Measurements from ENCODE around the gene TUFT1.
A peak's percentile ranks its signal among the peaks of the same experiment; 100 is the strongest.

The TUFT1 gene

DNA sequence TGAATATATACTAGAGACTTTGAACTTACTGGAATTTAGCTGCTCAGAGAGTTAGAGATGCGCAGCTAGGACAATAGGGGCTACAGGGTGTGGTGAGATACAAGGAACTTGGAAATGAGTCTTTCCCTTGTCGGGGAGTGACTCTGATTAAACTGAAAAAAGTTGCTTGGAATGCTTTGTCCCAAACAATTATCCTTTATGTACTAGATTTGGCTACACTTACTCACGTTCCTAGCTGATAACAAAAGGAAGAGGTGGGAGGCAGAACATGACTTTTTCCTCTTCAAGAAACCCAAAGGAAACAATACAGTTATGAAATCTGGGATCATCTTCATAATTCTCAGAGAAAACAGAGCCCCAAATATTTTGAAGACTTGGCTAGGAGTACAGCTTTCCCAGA is 35.9 kb upstream of the TUFT1 start:
- Mint-ChIP-seq H3K27ac (ENCODE audit: low read depth) (no peak overlapping the region), H3K9me3 (no peaks in the 10 kb centered on the region), H3K4me3 (no peak overlapping the region), H3K36me3 (ENCODE audit: insufficient read depth) (no peaks in the 10 kb centered on the region), H3K27me3 (no peaks in the 10 kb centered on the region), H3K4me1 (no peaks in the 10 kb centered on the region)
- ATAC-seq (replicated peaks; ENCODE audit: extremely low read depth, poor library complexity, severe bottlenecking) (no peak), DNase-seq (ENCODE audit: low spot score in 2 of 2) (no peak)

DNA sequence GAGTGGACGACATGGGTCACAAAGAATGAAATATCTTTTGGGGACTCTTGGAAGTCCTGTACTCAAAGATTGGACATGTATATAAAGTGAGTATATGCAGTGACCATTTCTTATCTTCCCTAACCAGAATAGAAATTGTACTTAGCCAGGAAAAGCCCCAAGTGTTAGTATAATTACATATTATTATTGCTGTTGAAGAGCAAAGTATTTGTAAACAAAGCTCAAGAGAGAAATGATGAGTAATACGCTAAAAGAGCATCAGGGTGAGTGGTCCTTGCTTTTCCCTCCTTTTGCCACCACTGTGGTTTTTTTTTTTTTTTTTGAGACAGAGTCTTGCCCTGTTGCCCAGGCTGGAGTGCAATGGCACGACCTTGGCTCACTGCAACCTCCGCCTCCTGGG is 35.4 kb upstream of the TUFT1 start:
- H3K27ac Mint-ChIP-seq (ENCODE audit: low read depth): no peak overlapping the region
- no peaks in the 10 kb centered on the region for H3K9me3 Mint-ChIP-seq
- H3K36me3 Mint-ChIP-seq (ENCODE audit: insufficient read depth): no peaks in the 10 kb centered on the region
- DNase-seq (ENCODE audit: low spot score in 2 of 2): no peak
- no peak for ATAC-seq (replicated peaks; ENCODE audit: extremely low read depth, poor library complexity, severe bottlenecking)
- no peak overlapping the region for H3K4me3 Mint-ChIP-seq
- H3K4me1 Mint-ChIP-seq: no peaks in the 10 kb centered on the region
- no peaks in the 10 kb centered on the region for H3K27me3 Mint-ChIP-seq

- no peak for DNase-seq (ENCODE audit: low spot score in 2 of 2)
- Mint-ChIP-seq H3K9me3 (no peaks in the 10 kb centered on the region), H3K27ac (ENCODE audit: low read depth) (no peak overlapping the region), H3K27me3 (no peaks in the 10 kb centered on the region), H3K4me3 (no peak overlapping the region), H3K4me1 (peaks cover 14% of the 10 kb centered on the region), H3K36me3 (ENCODE audit: insufficient read depth) (peaks cover 3% of the 10 kb centered on the region)
- ATAC-seq (replicated peaks; ENCODE audit: extremely low read depth, poor library complexity, severe bottlenecking): no peak
Observed at GRCh38 chr1:151508833-151509232, 31.3 kb upstream of the TUFT1 start.

GRCh38 chr1:151509350-151510019 is 30.6 kb upstream of the TUFT1 start:
- ATAC-seq (replicated peaks; ENCODE audit: extremely low read depth, poor library complexity, severe bottlenecking) (no peak), DNase-seq (ENCODE audit: low spot score in 2 of 2) (no peak)
- no peak overlapping the region for H3K4me3 Mint-ChIP-seq
- H3K36me3 Mint-ChIP-seq (ENCODE audit: insufficient read depth): peaks cover 3% of the 10 kb centered on the region
- no peaks in the 10 kb centered on the region for H3K27me3 Mint-ChIP-seq
- no peak overlapping the region for H3K27ac Mint-ChIP-seq (ENCODE audit: low read depth)
- H3K9me3 Mint-ChIP-seq: no peaks in the 10 kb centered on the region
- H3K4me1 Mint-ChIP-seq: peaks cover 16% of the 10 kb centered on the region

- H3K4me1 Mint-ChIP-seq: peaks cover 16% of the 10 kb centered on the region
- no peak for ATAC-seq (replicated peaks; ENCODE audit: extremely low read depth, poor library complexity, severe bottlenecking)
- peak overlapping the region; percentile 96 for H3K4me3 Mint-ChIP-seq
- no peak overlapping the region for H3K27ac Mint-ChIP-seq (ENCODE audit: low read depth)
- H3K9me3 Mint-ChIP-seq: no peaks in the 10 kb centered on the region
- H3K36me3 Mint-ChIP-seq (ENCODE audit: insufficient read depth): peaks cover 3% of the 10 kb centered on the region
- DNase-seq (ENCODE audit: low spot score in 2 of 2): no peak
- no peaks in the 10 kb centered on the region for H3K27me3 Mint-ChIP-seq
Observed at GRCh38 chr1:151510020-151510405, 30.1 kb upstream of the TUFT1 start.

GRCh38 chr1:151510614-151510956 is 29.5 kb upstream of the TUFT1 start:
- ATAC-seq (replicated peaks; ENCODE audit: extremely low read depth, poor library complexity, severe bottlenecking): peak; percentile 21
- DNase-seq (ENCODE audit: low spot score in 2 of 2): no peak
- no peaks in the 10 kb centered on the region for H3K27me3 Mint-ChIP-seq
- peaks cover 16% of the 10 kb centered on the region for H3K4me1 Mint-ChIP-seq
- no peaks in the 10 kb centered on the region for H3K9me3 Mint-ChIP-seq
- H3K4me3 Mint-ChIP-seq: peak overlapping the region; percentile 96
- H3K36me3 Mint-ChIP-seq (ENCODE audit: insufficient read depth): peaks cover 3% of the 10 kb centered on the region
- peak overlapping the region; percentile 82 for H3K27ac Mint-ChIP-seq (ENCODE audit: low read depth)

GRCh38 chr1:151510957-151511635 is 29.0 kb upstream of the TUFT1 start, which contains the start of gene CGN:
TSS of gene CGN (plus strand) at chr1:151511387. CDS start at chr1:151518520, 7,133 bp downstream.
- ATAC-seq (replicated peaks; ENCODE audit: extremely low read depth, poor library complexity, severe bottlenecking) (peak; percentile 91), DNase-seq (ENCODE audit: low spot score in 2 of 2) (peak; percentile 59 to 66)
- H3K27me3 Mint-ChIP-seq: no peaks in the 10 kb centered on the region
- H3K27ac Mint-ChIP-seq (ENCODE audit: low read depth): peak within 1 kb of the TSS; percentile 82
- H3K4me1 Mint-ChIP-seq: peaks cover 16% of the 10 kb centered on the region
- peaks cover 3% of the 10 kb centered on the region for H3K36me3 Mint-ChIP-seq (ENCODE audit: insufficient read depth)
- H3K4me3 Mint-ChIP-seq: peak within 1 kb of the TSS; percentile 96
- no peaks in the 10 kb centered on the region for H3K9me3 Mint-ChIP-seq

DNA sequence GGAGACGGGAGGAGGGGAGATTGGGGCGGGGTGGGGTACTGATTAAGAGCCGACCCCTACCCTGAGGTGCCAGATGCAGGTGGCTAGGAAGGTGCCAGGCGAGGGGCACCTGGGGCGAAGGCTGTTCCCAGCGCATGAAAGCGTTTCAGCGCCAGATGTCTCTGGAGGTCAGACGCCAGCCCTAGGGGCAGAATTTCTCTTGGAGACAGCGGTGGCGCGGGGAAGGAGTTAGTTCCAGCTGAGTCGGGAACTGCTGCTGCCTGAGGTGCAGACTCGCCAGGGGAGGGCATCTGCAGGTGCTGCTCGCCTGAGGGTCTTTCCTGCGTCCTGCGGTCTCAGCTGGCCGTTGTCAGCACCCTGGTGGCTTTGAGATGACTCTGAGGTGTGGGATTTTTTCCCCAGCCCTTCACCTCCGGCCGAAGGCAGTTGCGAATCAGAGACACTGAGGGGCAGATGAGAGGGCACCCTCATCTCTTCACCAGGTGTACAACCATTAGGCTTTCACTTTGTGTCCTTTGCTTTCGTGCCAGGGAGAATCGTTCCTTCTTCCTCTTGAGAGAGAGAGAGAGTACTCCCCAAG is 28.4 kb upstream of the TUFT1 start:
- Mint-ChIP-seq H3K9me3 (no peaks in the 10 kb centered on the region), H3K27ac (ENCODE audit: low read depth) (no peak overlapping the region), H3K27me3 (no peaks in the 10 kb centered on the region), H3K4me1 (peaks cover 16% of the 10 kb centered on the region), H3K4me3 (peak overlapping the region; percentile 96), H3K36me3 (ENCODE audit: insufficient read depth) (peaks cover 3% of the 10 kb centered on the region)
- ATAC-seq (replicated peaks; ENCODE audit: extremely low read depth, poor library complexity, severe bottlenecking) (peak; percentile 33), DNase-seq (ENCODE audit: low spot score in 2 of 2) (no peak)

- Mint-ChIP-seq H3K4me3 (peak overlapping the region; percentile 96), H3K27me3 (no peaks in the 10 kb centered on the region), H3K27ac (ENCODE audit: low read depth) (no peak overlapping the region), H3K4me1 (peaks cover 16% of the 10 kb centered on the region), H3K9me3 (no peaks in the 10 kb centered on the region), H3K36me3 (ENCODE audit: insufficient read depth) (peaks cover 3% of the 10 kb centered on the region)
- ATAC-seq (replicated peaks; ENCODE audit: extremely low read depth, poor library complexity, severe bottlenecking) (no peak), DNase-seq (ENCODE audit: low spot score in 2 of 2) (no peak)
Observed at GRCh38 chr1:151512326-151512725, 27.8 kb upstream of the TUFT1 start.

DNA sequence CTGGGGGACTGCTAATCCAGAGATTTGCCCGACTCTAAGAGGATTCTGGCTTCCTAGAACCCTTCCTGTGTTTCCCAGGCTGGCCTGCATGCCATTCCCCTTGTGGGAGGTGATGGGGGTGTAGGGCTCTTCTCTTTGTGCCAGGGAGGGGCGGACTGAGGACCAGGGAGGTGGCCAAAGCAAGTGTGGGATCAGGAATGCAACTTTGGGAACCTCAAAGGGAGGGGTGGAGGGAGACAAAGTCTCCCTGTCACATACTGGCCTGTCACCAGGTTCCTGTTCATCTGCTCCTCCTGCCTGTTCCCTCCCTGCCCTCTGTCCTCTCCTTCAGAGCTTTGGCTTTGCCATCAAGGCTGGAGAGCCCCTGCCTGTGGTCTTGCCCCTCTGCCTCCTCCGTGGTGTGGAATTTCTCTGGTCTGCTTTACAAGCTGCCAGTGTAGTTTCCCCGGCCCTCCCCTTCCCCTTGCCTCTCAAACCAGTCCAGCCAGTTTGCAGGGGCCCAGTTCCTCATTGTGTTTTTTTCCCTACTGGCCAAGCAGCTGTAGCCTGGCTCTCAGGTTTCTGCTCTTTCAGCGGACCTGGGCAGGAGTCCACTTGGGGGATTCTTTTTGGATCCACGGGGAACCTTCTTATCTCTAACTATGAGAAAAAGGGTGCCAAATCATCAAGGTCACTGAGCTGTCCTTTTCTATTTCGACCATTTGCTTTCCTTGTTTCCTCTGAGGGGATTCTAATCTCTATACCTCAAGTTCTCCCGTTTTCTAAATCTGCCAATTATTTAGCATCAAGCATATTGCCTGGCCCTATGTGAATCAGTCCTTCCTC is 27.1 kb upstream of the TUFT1 start:
- no peaks in the 10 kb centered on the region for H3K27me3 Mint-ChIP-seq
- H3K4me3 Mint-ChIP-seq: peak overlapping the region; percentile 7
- peaks cover 16% of the 10 kb centered on the region for H3K4me1 Mint-ChIP-seq
- DNase-seq (ENCODE audit: low spot score in 2 of 2): no peak
- no peaks in the 10 kb centered on the region for H3K9me3 Mint-ChIP-seq
- peaks cover 3% of the 10 kb centered on the region for H3K36me3 Mint-ChIP-seq (ENCODE audit: insufficient read depth)
- ATAC-seq (replicated peaks; ENCODE audit: extremely low read depth, poor library complexity, severe bottlenecking): no peak
- H3K27ac Mint-ChIP-seq (ENCODE audit: low read depth): no peak overlapping the region

- ATAC-seq (replicated peaks; ENCODE audit: extremely low read depth, poor library complexity, severe bottlenecking): no peak
- Mint-ChIP-seq H3K9me3 (no peaks in the 10 kb centered on the region), H3K27me3 (no peaks in the 10 kb centered on the region), H3K4me1 (peaks cover 16% of the 10 kb centered on the region), H3K36me3 (ENCODE audit: insufficient read depth) (peaks cover 3% of the 10 kb centered on the region), H3K27ac (ENCODE audit: low read depth) (no peak overlapping the region), H3K4me3 (peak overlapping the region; percentile 7)
- DNase-seq (ENCODE audit: low spot score in 2 of 2): no peak
Observed at GRCh38 chr1:151513626-151514121, 26.4 kb upstream of the TUFT1 start.

GRCh38 chr1:151514366-151514765 is 25.7 kb upstream of the TUFT1 start:
- ATAC-seq (replicated peaks; ENCODE audit: extremely low read depth, poor library complexity, severe bottlenecking): no peak
- peaks cover 3% of the 10 kb centered on the region for H3K36me3 Mint-ChIP-seq (ENCODE audit: insufficient read depth)
- peaks cover 16% of the 10 kb centered on the region for H3K4me1 Mint-ChIP-seq
- no peak overlapping the region for H3K27ac Mint-ChIP-seq (ENCODE audit: low read depth)
- no peaks in the 10 kb centered on the region for H3K9me3 Mint-ChIP-seq
- H3K27me3 Mint-ChIP-seq: no peaks in the 10 kb centered on the region
- no peak overlapping the region for H3K4me3 Mint-ChIP-seq
- no peak for DNase-seq (ENCODE audit: low spot score in 2 of 2)
